Breast epithelium (tissue), 4 donors: ENCODE measurements around the gene PTPN11. TPM values are rescaled to one million over a fixed set of nuclear protein-coding genes. Genes with fewer than 3 reads are reported as not detected.

Experiments used
- DNase-seq, 2 donors: peaks; one replicate each; pipeline ENCODE4 v3.0.0-alpha.2; 2019; ENCODE audit warnings: low spot score in 2 of 2
- H3K27ac ChIP-seq, 2 donors: fragments of 200-600 bp; sonication (generic) in 1 of 2; one replicate each; pipeline ENCODE4 v1.5.1; 2016 to 2019; ENCODE audit warnings: mild to moderate bottlenecking in 1 of 2
- H3K27me3 ChIP-seq, 2 donors: fragments of 200-600 bp; sonication (generic) in 1 of 2; one replicate each; pipeline versions ENCODE4 v1.5.1 to v1.6.0; 2017 to 2019; ENCODE audit warnings: control low read depth in 1 of 2, mild to moderate bottlenecking in 1 of 2
- H3K36me3 ChIP-seq: fragments of 200-600 bp; one replicate; pipeline ENCODE4 v1.5.1; 2019
- H3K4me1 ChIP-seq, 2 donors: fragments of 200-600 bp; sonication (generic); one replicate each; pipeline ENCODE4 v1.5.1; 2016 to 2019; ENCODE audit warnings: control low read depth in 1 of 2
- H3K4me3 ChIP-seq, 3 donors: fragments of 200-600 bp; sonication (generic); 1 replicate in 2 of 3; 2 replicates in 1 of 3; pipeline ENCODE4 v1.5.1; 2016 to 2019; ENCODE audit warnings: mild to moderate bottlenecking in 3 of 3, moderate library complexity in 2 of 3
- H3K9me3 ChIP-seq, 2 donors: fragments of 200-600 bp; sonication (generic) in 1 of 2; one replicate each; pipeline ENCODE4 v1.5.1; 2016 to 2019; ENCODE audit warnings: control low read depth in 1 of 2
- CTCF ChIP-seq, 3 donors: fragments of 450-650 bp; IDR thresholded peaks; one replicate each; pipeline ENCODE4 v1.5.1; 2016 to 2017; ENCODE audit warnings: antibody characterized with exemption in 3 of 3, mild to moderate bottlenecking in 3 of 3, moderate library complexity in 3 of 3
- POLR2A ChIP-seq: fragments of 450-650 bp; IDR thresholded peaks from one replicate; pipeline ENCODE4 v1.6.1; 2016; ENCODE audit warnings: antibody characterized with exemption, mild to moderate bottlenecking, moderate library complexity
- POLR2AphosphoS5 ChIP-seq, 3 donors: sonication (generic); formaldehyde crosslinking; IDR thresholded peaks; one replicate each; pipeline ENCODE4 v1.6.1; 2017; ENCODE audit warnings: antibody characterized with exemption in 3 of 3
- intact Hi-C: fragments of 100-400 bp; cut with DNase I; formaldehyde crosslinking; loops from one replicate; pipeline ENCODE4 v1.15.1; 2023; ENCODE audit warnings: low total_unique reads
- total RNA-seq, 3 donors: library from RNA; depleted of rRNA; stranded (reverse); fragments of >200 nt; gene quantifications; one replicate each; pipeline ENCODE4 v1.1.0, GENCODE V29; 2016

The PTPN11 gene
- total RNA-seq, 3 donors from 2014 or later, result 73.8 to 288 (median 91.4) TPM

GRCh38 chr12:112486361-112486760 is 67.6 kb downstream of the PTPN11 start:
- no peak for DNase-seq
- intact Hi-C loops, result no loop called here
- no peak for TF ChIP-seq CTCF (IDR thresholded peaks at IDR 0.05)
- no peak for TF ChIP-seq POLR2A
- TF ChIP-seq POLR2AphosphoS5 (IDR thresholded peaks at IDR 0.05), result no peak
- Histone ChIP-seq H3K4me1 (no peaks in the 10 kb centered on the region), H3K9me3 (no peaks in the 10 kb centered on the region), H3K27ac (no peak overlapping the region), H3K36me3 (no peaks in the 10 kb centered on the region), H3K4me3 (no peak overlapping the region), H3K27me3 (no peaks in the 10 kb centered on the region)

GRCh38 chr12:112488257-112488876 is 69.6 kb downstream of the PTPN11 start:
- TF ChIP-seq CTCF (IDR thresholded peaks at IDR 0.05), result no peak
- H3K4me1 ChIP-seq, result no peaks in the 10 kb centered on the region
- intact Hi-C loops, result no loop called here
- no peaks in the 10 kb centered on the region for H3K36me3 ChIP-seq
- H3K27ac ChIP-seq, result no peak overlapping the region
- no peaks in the 10 kb centered on the region for H3K9me3 ChIP-seq
- H3K4me3 ChIP-seq, result no peak overlapping the region
- no peak for DNase-seq
- H3K27me3 ChIP-seq, result no peaks in the 10 kb centered on the region

- intact Hi-C loops, result no loop called here
- Histone ChIP-seq H3K9me3 (no peaks in the 10 kb centered on the region), H3K36me3 (no peaks in the 10 kb centered on the region), H3K27me3 (no peaks in the 10 kb centered on the region), H3K4me1 (no peaks in the 10 kb centered on the region), H3K27ac (no peak overlapping the region), H3K4me3 (no peak overlapping the region)
- TF ChIP-seq POLR2A (no peak), CTCF (IDR thresholded peaks at IDR 0.05) (no peak), POLR2AphosphoS5 (IDR thresholded peaks at IDR 0.05) (no peak)
- no peak for DNase-seq
These were observed 70.7 kb downstream of the PTPN11 start for GRCh38 chr12:112489456-112489855.

GRCh38 chr12:112496496-112496895 is 77.7 kb downstream of the PTPN11 start:
- intact Hi-C loops, result loop anchor here (10.0 kb wide), 1 partner anchor 632 kb away; no protein-coding TSS in a partner anchor
- Histone ChIP-seq H3K4me1 (no peaks in the 10 kb centered on the region), H3K9me3 (no peaks in the 10 kb centered on the region), H3K4me3 (no peak overlapping the region), H3K27ac (no peak overlapping the region), H3K27me3 (no peaks in the 10 kb centered on the region), H3K36me3 (no peaks in the 10 kb centered on the region)
- TF ChIP-seq CTCF (IDR thresholded peaks at IDR 0.05), result no peak
- no peak for TF ChIP-seq POLR2AphosphoS5 (IDR thresholded peaks at IDR 0.05)
- no peak for TF ChIP-seq POLR2A
- DNase-seq, result no peak

- TF ChIP-seq POLR2AphosphoS5 (IDR thresholded peaks at IDR 0.05), result no peak
- no peak for TF ChIP-seq CTCF (IDR thresholded peaks at IDR 0.05)
- TF ChIP-seq POLR2A, result no peak
- H3K9me3 ChIP-seq, result no peaks in the 10 kb centered on the region
- H3K4me1 ChIP-seq, result no peaks in the 10 kb centered on the region
- no peak overlapping the region for H3K4me3 ChIP-seq
- no peak for DNase-seq
- intact Hi-C loops, result loop anchor here (10.0 kb wide), 1 partner anchor 634 kb away; no protein-coding TSS in a partner anchor
- H3K36me3 ChIP-seq, result no peaks in the 10 kb centered on the region
- H3K27me3 ChIP-seq, result no peaks in the 10 kb centered on the region
- H3K27ac ChIP-seq, result no peak overlapping the region
These were observed 79.8 kb downstream of the PTPN11 start for GRCh38 chr12:112498580-112498979.
